GM21528 (cell line): ENCODE results near the gene R3HCC1L.
"Not testable (repeated sequence)": the region's sequence is repeated elsewhere in the genome, so short reads cannot be mapped to it uniquely, and the experiment has no call there.

ENCODE experiments used
- ATAC-seq: cut with Tn5 transposase; IDR thresholded peaks from one replicate; pipeline ENCODE4 v1.9.1; 2021; ENCODE audit warnings: mild to moderate bottlenecking, moderate library complexity; ENCODE audit not compliant: unreplicated experiment, low FRiP score

The R3HCC1L gene

GRCh38 chr10:98224996-98225395 is 90.5 kb downstream of the R3HCC1L start:
- no peak for ATAC-seq

GRCh38 chr10:98226508-98227144 is 92.2 kb downstream of the R3HCC1L start:
- ATAC-seq: no peak

DNA sequence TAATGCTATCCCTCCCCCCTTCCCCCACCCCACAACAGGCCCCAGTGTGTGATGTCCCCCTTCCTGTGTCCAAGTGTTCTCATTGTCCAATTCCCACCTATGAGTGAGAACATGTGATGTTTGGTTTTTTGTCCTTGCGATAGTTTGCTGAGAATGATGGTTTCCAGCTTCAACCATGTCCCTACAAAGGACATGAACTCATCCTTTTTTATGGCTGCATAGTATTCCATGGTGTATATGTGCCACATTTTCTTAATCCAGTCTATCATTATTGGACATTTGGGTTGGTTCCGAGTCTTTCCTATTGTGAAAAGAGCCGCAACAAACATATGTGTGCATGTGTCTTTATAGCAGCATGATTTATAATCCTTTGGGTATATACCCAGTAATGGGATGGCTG is 93.3 kb downstream of the R3HCC1L start:
- not testable (repeated sequence) for ATAC-seq

GRCh38 chr10:98228266-98228665 is 93.8 kb downstream of the R3HCC1L start:
- not testable (repeated sequence) for ATAC-seq

DNA sequence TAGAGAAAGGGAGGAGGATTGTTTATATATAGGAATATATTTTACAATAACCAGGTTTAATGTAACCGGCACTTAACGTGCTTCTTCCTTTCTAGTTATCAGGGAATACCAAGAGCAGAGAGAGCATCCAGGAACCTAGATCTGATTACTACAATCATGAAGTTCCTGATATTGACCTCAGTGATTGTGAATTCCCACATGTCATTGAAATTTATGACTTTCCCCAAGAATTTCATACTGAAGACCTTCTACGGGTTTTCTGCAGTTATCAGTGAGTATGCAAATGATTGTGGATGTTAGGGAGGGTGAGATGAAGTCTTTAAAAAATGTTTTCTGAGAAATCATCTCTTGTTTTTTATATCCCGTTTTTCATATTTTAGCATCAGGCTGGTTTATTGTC is 97.0 kb downstream of the R3HCC1L start:
- ATAC-seq: no peak

DNA sequence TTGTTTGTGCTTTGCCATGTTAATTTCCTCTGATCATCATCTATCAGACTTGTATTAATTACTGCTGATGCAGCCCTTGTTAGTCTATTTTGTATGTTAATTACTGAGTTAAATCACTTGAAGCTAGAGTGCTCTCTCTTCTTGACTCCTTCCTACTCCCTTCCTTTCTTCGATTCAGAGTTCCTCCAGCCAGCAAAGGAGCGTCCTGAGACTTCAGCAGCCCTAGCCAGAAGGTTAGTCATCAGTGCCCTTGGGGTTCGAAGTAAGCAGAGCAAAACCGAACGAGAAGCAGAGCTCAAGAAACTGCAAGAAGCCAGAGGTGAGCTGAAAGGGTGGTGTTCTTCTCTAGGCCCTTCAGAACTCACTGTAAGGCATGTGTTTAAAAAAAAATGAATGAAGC is 101.4 kb downstream of the R3HCC1L start:
- no peak for ATAC-seq

DNA sequence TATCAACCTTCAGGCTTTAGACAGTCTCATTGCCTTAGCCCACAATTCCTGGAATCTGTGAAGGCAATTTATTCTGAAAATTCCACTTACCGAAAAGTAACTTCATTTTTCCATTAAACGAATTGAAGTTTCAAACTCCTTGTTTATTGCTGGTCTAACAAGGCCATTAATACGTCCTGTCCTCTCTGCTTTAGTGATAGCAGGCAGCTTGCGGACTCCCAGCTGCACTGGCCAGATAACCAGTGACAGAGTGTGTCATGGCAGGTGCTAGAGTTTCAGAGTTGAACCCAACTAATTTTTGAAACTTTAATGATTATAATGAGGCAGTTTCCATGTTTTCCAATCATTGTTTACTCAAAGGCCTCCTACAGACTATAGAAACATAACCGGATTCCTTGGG is 102.4 kb downstream of the R3HCC1L start:
- no peak for ATAC-seq

DNA sequence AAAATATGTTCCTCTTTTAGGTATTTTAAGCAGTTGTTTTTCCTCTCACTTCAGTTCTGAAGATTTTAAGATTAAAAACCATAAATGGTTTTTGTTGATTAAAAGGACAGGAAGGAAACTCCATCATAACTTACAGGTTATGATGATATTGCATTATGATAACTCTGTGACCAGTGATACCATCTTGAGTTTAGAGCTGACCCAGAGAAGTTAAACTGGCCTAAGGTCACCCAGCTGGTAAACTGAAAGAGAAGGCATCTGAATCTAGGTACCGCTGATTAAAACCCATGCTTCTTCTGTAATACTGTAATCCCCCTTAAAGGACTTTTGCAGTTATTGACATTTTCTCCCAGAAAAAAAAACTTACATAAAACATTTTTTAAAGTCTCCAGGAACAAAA is 103.9 kb downstream of the R3HCC1L start:
- no peak for ATAC-seq

DNA sequence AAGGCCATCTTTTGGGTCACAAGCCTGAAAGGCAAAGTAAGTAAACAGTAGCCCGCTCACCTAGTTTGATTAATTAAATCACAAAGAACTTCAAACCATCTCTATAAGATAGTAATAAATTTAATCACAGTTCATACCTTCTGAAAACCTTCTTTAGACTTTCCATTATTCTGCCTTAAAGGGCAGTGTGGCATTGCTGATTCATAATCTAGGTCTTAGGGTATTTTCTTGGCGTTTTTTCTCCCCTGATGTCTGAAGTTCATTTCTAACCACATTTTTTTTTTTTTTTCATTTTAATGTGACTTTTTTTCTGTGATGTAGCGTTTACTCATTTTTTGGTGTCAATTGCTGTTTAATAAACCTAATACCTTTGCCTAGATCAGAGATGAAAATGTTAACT is 106.1 kb downstream of the R3HCC1L start:
- ATAC-seq: no peak

GRCh38 chr10:98242823-98243222 is 108.4 kb downstream of the R3HCC1L start:
- no peak for ATAC-seq

DNA sequence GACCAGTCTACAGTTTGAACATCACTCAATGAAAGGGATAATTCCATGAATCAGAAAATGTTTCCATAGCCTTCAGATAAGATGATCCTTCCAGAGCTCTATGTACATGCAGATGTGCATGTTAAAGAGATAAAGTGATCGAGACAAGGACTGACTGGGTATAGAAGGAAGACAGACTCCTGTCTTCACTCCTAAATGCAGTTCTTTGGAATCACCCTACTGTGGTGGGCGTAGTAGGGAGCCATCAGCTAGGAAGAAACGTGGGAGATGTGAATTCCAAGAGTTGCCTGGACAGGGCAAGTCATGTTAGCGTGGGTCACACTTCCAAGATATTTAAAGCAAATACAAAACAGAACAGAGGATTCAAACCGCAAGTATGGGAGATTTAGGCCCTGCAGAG is 109.7 kb downstream of the R3HCC1L start:
- ATAC-seq: no peak

DNA sequence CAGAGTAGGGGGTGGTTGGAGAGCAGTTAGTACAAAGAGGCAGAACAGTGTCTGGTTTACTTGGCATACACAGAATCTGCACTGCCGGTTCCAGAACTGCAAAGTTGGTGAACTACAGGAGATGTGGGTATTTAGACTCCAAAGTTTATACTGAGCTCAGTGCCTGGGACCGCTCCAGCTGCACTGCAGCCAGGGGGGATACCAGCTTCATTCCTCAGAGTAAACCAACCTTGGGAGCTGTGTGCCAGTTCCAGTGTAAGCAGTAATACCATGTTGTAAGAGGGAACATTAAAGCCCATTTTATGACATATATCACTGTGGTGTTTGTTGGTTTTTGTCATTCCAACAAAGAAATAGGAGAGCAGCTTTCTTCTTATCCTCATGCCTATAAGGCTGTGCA is 110.1 kb downstream of the R3HCC1L start:
- no peak for ATAC-seq

GRCh38 chr10:98246911-98247805 is 112.7 kb downstream of the R3HCC1L start:
- ATAC-seq: no peak

GRCh38 chr10:98248018-98248417 is 113.6 kb downstream of the R3HCC1L start:
- no peak for ATAC-seq

- ATAC-seq: no peak
Measured at GRCh38 chr10:98249134-98249533, 114.7 kb downstream of the R3HCC1L start.

GRCh38 chr10:98251399-98251798 is 116.9 kb downstream of the R3HCC1L start:
- no peak for ATAC-seq

DNA sequence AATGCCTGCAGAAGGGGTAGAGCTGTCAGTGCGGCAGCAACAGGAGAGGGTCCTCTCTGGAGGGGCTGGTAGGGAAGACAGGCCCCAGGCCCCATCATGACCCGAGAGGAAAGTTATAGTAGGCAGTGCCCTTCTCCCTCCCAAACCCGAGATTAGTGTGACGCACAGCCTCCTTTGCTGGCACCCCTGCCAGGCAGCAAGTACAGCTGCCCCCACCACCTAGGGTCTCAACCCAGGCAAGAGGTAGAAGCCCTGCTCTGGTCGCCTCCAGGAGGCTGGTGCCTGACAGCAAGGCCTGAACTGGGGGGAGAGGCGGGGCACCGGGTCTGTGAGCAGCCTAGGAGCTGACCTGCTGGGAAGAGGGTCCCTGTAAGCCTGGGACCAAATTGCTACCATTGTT is 118.0 kb downstream of the R3HCC1L start:
- no peak for ATAC-seq

- no peak for ATAC-seq
Measured at GRCh38 chr10:98253499-98253898, 119.0 kb downstream of the R3HCC1L start.

GRCh38 chr10:98254234-98254974 is 119.9 kb downstream of the R3HCC1L start:
- no peak for ATAC-seq

DNA sequence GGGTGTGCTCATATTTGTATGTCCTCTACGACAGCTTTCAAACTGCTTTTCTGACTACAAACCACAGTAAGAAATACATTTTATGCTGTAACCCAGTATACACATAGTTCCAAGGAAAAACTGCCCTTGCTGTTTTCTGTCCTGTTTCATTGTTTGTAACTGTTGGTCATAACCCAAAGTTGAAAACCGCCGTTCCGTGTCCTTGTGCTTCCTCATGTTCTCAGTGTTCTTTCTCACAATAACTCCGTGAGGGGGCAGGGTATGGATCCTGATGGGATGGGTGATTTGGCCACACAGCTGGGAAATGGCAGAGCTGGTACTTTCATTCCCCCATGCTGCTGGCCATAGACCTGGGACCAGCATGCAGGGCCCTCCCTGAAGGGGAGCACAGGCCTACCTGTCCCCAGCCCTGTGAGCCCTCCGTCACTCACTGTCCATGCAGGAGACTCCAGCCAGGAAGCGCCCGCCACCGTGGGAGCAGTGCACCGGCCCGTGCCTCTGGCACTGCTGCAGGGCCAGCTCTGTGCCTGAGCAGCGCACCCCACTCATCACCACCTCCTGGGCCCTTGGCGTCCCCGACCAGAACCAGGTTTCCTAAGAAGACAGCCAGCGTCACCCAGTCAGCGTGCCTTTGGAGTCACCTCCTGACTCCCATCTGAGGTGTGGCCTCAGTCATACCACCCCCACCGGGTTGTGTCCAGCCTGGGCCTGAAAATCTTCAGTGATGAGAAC is 120.9 kb downstream of the R3HCC1L start:
- no peak for ATAC-seq

GRCh38 chr10:98256692-98257091 is 122.2 kb downstream of the R3HCC1L start:
- ATAC-seq: no peak
